ENCODE results near the gene SLC24A4.
A peak's percentile ranks its signal among the peaks of the same experiment; 100 is the strongest.

SLC24A4 gene

DNA sequence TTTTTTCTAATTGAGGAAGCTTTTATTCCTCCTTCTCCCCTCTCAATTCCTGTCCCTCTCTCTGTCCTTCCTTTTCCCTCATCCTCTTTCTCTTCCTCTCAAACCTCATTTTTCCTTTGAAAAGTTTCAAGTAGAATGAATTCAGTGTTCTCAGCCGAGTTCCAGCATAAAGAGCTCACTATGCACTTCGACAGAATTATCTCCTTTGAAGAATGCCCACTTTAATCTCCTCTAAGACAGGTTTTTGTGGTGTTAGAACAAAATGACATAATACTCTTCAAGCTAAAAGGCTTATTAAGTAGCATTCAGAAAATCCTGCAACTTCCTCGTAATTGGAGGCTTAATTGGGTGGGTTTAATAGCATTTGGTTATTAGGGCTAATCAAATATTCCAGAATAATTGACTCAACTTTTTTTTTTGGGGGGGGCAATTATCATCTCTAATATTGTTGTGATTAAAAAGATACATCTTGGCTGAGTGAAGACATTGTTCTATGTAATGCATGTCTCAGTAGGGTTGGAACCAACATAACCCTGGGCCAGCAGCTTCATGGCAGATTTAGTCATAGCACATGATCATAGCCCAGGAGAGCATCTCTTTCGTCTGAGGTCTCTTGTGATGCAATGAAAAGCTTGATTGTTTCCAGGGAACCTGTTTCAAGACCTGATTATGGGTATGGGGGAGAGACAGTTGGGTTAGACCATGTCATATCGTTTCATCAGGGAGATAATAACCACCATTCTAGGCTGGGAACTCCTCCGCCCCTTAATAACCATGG lies 25.0 kb upstream of the SLC24A4 start:
- no peak overlapping the region for H3K27ac Mint-ChIP-seq (ENCODE audit: low read depth)
- H3K4me3 Mint-ChIP-seq, result no peak overlapping the region
- no peaks in the 10 kb centered on the region for H3K4me1 Mint-ChIP-seq
- no peak for ATAC-seq (replicated peaks; ENCODE audit: extremely low read depth, poor library complexity, severe bottlenecking)
- peaks cover 53% of the 10 kb centered on the region for H3K27me3 Mint-ChIP-seq
- no peaks in the 10 kb centered on the region for H3K9me3 Mint-ChIP-seq
- DNase-seq (ENCODE audit: low spot score in 2 of 2), result no peak
- no peaks in the 10 kb centered on the region for H3K36me3 Mint-ChIP-seq (ENCODE audit: insufficient read depth)

DNA sequence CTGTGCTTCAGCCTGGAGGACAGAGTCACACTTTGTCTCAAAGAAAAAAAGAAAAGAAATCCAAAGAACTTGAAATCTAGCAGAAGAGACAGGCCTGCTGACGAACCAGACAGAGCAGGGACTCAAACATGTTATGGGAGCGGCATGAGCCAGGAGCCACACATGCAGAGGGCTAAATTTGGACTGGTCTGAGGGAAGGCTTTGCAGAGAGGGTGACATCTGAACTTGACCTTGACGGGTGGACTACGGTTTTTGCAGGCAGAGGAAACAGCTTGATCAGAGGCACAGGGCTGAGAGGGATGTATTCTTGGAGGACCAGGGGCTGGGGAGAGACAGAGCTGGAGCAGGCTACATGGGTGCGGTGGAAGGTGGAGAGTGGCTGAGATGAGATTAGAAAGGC lies 20.5 kb upstream of the SLC24A4 start:
- H3K4me1 Mint-ChIP-seq, result no peaks in the 10 kb centered on the region
- H3K36me3 Mint-ChIP-seq (ENCODE audit: insufficient read depth), result no peaks in the 10 kb centered on the region
- peaks cover 42% of the 10 kb centered on the region for H3K27me3 Mint-ChIP-seq
- H3K9me3 Mint-ChIP-seq, result no peaks in the 10 kb centered on the region
- DNase-seq (ENCODE audit: low spot score in 2 of 2), result no peak
- no peak for ATAC-seq (replicated peaks; ENCODE audit: extremely low read depth, poor library complexity, severe bottlenecking)
- H3K4me3 Mint-ChIP-seq, result no peak overlapping the region
- no peak overlapping the region for H3K27ac Mint-ChIP-seq (ENCODE audit: low read depth)

DNA sequence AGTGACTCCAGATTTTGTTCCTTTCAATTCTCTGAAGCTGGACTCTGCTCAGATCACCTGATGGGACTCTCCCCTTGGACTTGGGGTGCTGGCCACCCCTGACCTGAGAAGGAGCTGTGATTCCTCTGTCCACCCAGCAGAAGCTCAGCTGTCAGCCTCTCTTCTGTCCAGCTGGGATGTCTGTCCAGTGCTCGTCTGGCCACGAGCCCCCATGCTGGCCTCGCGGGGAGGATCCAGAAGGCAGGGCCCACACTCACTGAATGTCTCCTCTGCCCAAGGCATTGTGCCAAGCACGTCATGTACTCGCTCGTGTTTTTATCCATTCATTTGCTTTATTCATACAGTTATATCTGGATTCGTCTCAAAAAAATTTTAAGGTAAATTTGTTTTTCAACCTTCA lies 14.2 kb upstream of the SLC24A4 start:
- ATAC-seq (replicated peaks; ENCODE audit: extremely low read depth, poor library complexity, severe bottlenecking), result no peak
- H3K4me1 Mint-ChIP-seq, result no peaks in the 10 kb centered on the region
- H3K4me3 Mint-ChIP-seq, result no peak overlapping the region
- no peaks in the 10 kb centered on the region for H3K36me3 Mint-ChIP-seq (ENCODE audit: insufficient read depth)
- H3K27ac Mint-ChIP-seq (ENCODE audit: low read depth), result no peak overlapping the region
- no peaks in the 10 kb centered on the region for H3K9me3 Mint-ChIP-seq
- H3K27me3 Mint-ChIP-seq, result peaks cover 20% of the 10 kb centered on the region
- no peak for DNase-seq (ENCODE audit: low spot score in 2 of 2)

DNA sequence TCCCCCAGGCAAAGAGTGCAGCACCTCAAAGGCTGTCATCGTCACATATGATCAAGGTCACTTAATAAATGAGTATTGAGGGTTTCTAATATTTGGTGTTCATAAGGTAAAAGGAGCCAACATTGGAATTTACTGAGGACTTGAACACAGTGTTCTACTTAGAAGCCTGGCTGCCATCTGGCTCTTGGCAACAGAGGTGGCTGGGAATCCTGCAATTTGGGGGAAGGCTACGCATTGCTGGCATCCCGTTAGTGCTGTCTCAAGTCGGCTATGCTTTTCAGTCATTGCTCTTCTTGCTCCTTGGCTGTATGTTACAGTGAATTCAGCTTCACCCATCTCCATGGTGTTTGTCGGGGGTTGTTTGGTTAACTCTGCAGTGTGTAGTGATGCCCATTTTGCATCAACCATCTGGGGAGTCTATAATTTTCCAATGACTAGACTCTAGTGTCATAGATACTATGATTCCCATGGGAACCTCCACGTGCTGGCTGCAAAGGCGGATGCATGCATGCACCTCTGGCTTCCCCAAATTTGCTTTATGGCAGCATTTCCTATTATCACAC lies 12.9 kb upstream of the SLC24A4 start:
- H3K9me3 Mint-ChIP-seq, result no peaks in the 10 kb centered on the region
- H3K27me3 Mint-ChIP-seq, result peaks cover 20% of the 10 kb centered on the region
- no peaks in the 10 kb centered on the region for H3K36me3 Mint-ChIP-seq (ENCODE audit: insufficient read depth)
- DNase-seq (ENCODE audit: low spot score in 2 of 2) (no peak), ATAC-seq (replicated peaks; ENCODE audit: extremely low read depth, poor library complexity, severe bottlenecking) (no peak)
- no peak overlapping the region for H3K27ac Mint-ChIP-seq (ENCODE audit: low read depth)
- no peaks in the 10 kb centered on the region for H3K4me1 Mint-ChIP-seq
- H3K4me3 Mint-ChIP-seq, result no peak overlapping the region

DNA sequence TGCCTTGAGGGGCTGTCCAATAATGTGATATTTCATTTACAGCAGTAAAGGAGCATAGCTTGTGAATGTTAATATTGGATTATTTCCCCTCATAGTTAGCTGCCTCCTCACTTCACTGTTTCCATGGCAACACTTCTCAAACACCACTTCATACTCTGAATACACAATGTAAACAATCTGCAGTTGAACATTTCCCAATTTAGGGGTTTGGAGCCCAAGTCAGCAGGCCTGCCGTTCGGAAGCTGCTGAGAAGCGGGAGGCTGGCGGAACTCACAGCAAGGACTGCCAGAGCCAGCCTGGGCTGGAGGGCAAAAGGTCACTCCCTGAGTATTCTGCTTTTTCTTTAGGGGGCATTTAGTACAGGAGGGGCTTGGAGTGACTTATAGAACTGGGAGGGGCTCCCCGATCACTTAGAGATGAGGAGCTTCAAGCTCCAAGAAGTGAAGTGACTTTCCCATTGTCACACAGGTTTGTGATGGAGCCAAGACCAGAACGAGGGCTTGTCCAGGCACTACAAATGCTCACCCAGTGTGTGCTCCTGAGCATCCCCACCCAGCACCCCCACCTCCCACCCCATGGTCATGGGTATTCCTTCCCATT lies 12.1 kb upstream of the SLC24A4 start:
- DNase-seq (ENCODE audit: low spot score in 2 of 2), result no peak

DNA sequence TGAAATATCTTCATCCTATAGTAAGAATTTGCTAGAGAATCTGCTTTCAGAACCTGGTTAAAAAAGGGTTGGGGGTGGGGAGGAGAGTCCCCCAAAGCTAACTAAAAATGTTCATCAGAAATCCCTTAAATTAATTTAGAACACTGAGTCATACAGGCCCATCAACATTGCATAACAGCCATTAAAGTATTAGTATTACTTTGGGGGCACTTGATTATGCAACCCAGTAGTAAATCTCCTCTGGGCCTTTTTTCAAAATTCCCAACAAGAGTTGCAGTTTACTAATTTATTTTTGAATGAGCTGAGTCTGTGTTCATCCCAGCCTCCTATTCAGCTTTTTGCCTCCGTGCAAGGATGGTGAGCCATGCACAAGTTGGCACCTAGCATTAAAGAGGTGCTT lies 8.8 kb upstream of the SLC24A4 start:
- Mint-ChIP-seq H3K27ac (ENCODE audit: low read depth) (no peak overlapping the region), H3K9me3 (peaks cover 8% of the 10 kb centered on the region), H3K4me1 (peaks cover 7% of the 10 kb centered on the region), H3K4me3 (no peak overlapping the region), H3K36me3 (ENCODE audit: insufficient read depth) (no peaks in the 10 kb centered on the region), H3K27me3 (peaks cover 23% of the 10 kb centered on the region)
- DNase-seq (ENCODE audit: low spot score in 2 of 2) (no peak), ATAC-seq (replicated peaks; ENCODE audit: extremely low read depth, poor library complexity, severe bottlenecking) (no peak)

More for the DNA sequence above, 12.1 kb upstream of the SLC24A4 start:
- no peaks in the 10 kb centered on the region for H3K36me3 Mint-ChIP-seq (ENCODE audit: insufficient read depth)
- ATAC-seq (replicated peaks; ENCODE audit: extremely low read depth, poor library complexity, severe bottlenecking), result no peak
- H3K27ac Mint-ChIP-seq (ENCODE audit: low read depth), result no peak overlapping the region
- H3K4me1 Mint-ChIP-seq, result no peaks in the 10 kb centered on the region
- no peak overlapping the region for H3K4me3 Mint-ChIP-seq
- peaks cover 20% of the 10 kb centered on the region for H3K27me3 Mint-ChIP-seq
- no peaks in the 10 kb centered on the region for H3K9me3 Mint-ChIP-seq

DNA sequence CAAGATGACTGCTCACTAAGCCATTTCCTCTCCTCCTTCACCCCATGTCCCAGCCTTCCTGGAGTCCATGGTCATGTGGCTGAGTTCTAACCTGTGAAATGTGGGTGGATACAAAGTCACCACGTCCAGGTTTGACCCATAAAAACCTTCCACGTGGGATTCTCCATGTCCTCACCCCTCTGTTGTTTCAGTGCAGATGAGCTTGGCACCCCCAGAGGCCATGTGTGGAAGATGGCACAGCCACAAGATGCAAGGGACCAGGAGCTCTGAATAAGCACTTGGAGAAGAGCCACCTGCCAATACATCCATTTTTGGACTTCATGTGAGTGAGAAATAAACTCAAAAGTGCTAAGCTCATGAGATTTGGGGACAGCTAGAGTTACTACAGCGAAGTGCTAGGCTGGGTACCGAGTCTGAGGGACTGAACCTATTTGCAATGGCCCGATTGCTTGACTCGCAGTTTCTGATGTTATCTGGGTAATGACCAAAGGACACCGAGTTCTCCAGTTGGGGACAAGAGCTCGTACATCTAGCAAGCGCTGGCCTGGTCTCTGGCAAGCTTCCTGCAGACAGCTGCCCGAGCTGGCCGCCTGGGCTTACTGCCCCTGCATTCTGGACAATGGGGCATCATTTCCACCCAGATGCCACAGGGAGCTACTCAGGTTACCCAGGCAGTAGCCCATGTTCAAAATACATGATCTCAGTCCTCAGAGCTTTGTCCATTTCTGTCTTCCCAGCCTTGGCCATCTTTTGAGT lies 7.7 kb upstream of the SLC24A4 start:
- ATAC-seq (replicated peaks; ENCODE audit: extremely low read depth, poor library complexity, severe bottlenecking) (no peak), DNase-seq (ENCODE audit: low spot score in 2 of 2) (no peak)
- Mint-ChIP-seq H3K27ac (ENCODE audit: low read depth) (no peak overlapping the region), H3K9me3 (peaks cover 8% of the 10 kb centered on the region), H3K4me1 (peaks cover 7% of the 10 kb centered on the region), H3K36me3 (ENCODE audit: insufficient read depth) (no peaks in the 10 kb centered on the region), H3K27me3 (peaks cover 25% of the 10 kb centered on the region), H3K4me3 (no peak overlapping the region)

DNA sequence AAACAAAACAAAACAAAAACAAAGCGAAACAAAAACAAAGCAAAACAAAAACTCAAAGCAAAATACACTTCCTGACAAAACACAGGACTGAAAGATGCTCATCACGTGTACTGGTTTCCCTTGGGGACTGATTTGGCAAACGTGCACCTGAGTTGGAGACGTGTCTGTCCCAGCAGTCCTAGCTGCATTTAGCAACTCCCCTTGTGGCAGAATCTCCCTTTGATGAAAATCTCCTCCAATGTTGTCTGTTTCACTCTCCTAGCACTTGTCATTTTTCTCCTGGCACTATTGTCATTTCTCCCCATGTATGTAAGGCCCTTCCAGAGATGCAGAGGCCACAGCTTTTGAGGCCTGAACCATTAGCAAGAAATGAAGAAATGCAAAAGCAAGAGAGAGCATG lies 6.8 kb upstream of the SLC24A4 start:
- Mint-ChIP-seq H3K4me1 (peaks cover 7% of the 10 kb centered on the region), H3K27ac (ENCODE audit: low read depth) (no peak overlapping the region), H3K4me3 (no peak overlapping the region), H3K9me3 (peaks cover 8% of the 10 kb centered on the region), H3K27me3 (peaks cover 28% of the 10 kb centered on the region), H3K36me3 (ENCODE audit: insufficient read depth) (no peaks in the 10 kb centered on the region)
- ATAC-seq (replicated peaks; ENCODE audit: extremely low read depth, poor library complexity, severe bottlenecking) (no peak), DNase-seq (ENCODE audit: low spot score in 2 of 2) (no peak)

DNA sequence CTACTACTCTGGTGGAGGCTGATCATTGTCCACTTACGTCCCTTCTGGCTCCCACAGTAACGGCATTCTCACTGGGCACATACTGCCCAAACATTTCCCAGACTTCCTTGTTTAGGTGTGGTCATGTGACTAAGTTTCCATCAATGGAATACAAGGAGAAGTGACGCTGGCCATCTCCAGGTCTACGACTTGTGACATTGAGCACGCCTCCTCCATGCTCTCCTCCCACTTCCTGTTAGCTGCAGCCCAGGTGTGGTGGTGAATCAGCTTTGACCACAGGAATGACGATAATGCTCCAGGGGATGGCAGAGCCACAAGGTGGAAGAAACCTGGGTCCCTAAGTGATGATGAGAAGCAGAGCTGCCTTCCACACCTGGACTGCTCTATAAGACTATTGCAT lies 6.0 kb upstream of the SLC24A4 start:
- DNase-seq (ENCODE audit: low spot score in 2 of 2), result no peak
- Mint-ChIP-seq H3K4me3 (no peak overlapping the region), H3K9me3 (peaks cover 8% of the 10 kb centered on the region), H3K27ac (ENCODE audit: low read depth) (no peak overlapping the region), H3K36me3 (ENCODE audit: insufficient read depth) (no peaks in the 10 kb centered on the region), H3K4me1 (peaks cover 7% of the 10 kb centered on the region), H3K27me3 (peaks cover 36% of the 10 kb centered on the region)
- no peak for ATAC-seq (replicated peaks; ENCODE audit: extremely low read depth, poor library complexity, severe bottlenecking)

DNA sequence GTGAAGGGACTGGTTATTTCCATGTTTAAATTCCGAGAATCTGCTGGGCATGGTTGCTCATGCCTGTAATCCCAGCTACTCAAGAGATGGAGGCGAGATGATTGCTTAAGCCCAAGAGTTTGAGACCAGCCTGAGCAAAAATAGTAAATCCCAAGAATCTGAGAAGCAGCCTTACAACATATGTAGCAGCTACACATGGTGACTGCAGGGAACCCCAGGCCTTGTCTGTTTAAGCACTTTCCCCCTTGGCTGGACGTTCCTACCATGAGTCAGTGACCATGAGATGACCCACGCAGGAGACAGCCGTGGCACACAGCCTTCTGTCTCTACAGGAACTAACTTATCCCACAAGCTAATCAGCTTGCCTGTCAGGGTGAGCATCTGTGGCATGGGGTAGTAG lies 5.5 kb upstream of the SLC24A4 start:
- H3K27me3 Mint-ChIP-seq, result peaks cover 42% of the 10 kb centered on the region
- H3K36me3 Mint-ChIP-seq (ENCODE audit: insufficient read depth), result no peaks in the 10 kb centered on the region
- peaks cover 8% of the 10 kb centered on the region for H3K9me3 Mint-ChIP-seq
- H3K4me1 Mint-ChIP-seq, result peaks cover 7% of the 10 kb centered on the region
- no peak for DNase-seq (ENCODE audit: low spot score in 2 of 2)
- H3K27ac Mint-ChIP-seq (ENCODE audit: low read depth), result no peak overlapping the region
- ATAC-seq (replicated peaks; ENCODE audit: extremely low read depth, poor library complexity, severe bottlenecking), result no peak
- H3K4me3 Mint-ChIP-seq, result no peak overlapping the region

DNA sequence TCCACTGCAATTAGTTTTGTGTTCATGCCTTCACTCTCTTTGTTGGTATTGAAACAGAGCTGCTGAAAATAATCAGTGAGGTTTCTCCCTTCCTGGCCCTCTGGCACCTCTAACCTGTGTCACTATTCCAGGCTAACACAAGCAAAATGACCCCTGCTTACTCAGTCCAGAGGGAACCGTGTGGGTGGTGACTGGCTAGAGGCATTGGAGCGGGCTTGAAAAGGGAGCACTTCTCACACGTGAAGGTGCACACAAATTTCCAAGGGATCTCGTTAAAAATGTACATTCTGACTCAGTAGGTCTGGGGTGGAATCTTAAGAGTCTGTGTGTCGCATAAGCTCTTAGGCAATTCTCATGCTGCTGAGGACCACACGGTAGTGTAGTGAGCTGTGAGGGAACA lies 1.3 kb upstream of the SLC24A4 start:
- DNase-seq (ENCODE audit: low spot score in 2 of 2), result no peak
- Mint-ChIP-seq H3K27me3 (peaks cover 67% of the 10 kb centered on the region), H3K4me3 (no peak overlapping the region), H3K9me3 (peaks cover 8% of the 10 kb centered on the region), H3K36me3 (ENCODE audit: insufficient read depth) (no peaks in the 10 kb centered on the region), H3K27ac (ENCODE audit: low read depth) (no peak overlapping the region), H3K4me1 (peaks cover 13% of the 10 kb centered on the region)
- ATAC-seq (replicated peaks; ENCODE audit: extremely low read depth, poor library complexity, severe bottlenecking), result no peak

DNA sequence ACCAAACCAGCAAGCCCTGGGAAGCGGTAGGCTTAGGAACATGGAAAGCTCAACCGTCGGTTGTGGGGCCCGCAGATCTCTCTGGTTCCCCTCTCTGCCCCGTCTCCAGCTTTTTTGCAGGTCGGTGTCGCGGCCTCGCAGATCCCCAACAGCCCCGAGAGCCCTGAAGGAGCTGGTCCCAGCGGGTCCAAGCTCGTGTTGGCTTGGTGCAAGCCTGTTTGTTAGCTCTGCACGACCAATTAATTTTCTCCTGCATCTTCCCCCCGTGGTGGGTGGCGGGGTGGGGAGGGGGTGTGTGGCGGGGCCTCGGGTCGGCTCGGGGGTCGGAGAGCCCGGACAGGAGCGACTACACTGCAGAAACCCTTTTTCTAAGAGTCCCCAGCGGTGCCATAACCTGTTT lies 449 bp upstream of the SLC24A4 start:
- peaks cover 6% of the 10 kb centered on the region for H3K4me1 Mint-ChIP-seq
- H3K27ac Mint-ChIP-seq (ENCODE audit: low read depth), result no peak overlapping the region
- H3K27me3 Mint-ChIP-seq, result peaks cover 72% of the 10 kb centered on the region

More for the DNA sequence above, 449 bp upstream of the SLC24A4 start:
- DNase-seq (ENCODE audit: low spot score in 2 of 2), result no peak
- ATAC-seq (replicated peaks; ENCODE audit: extremely low read depth, poor library complexity, severe bottlenecking), result no peak
- H3K9me3 Mint-ChIP-seq, result peaks cover under 1% of the 10 kb centered on the region
- H3K36me3 Mint-ChIP-seq (ENCODE audit: insufficient read depth), result no peaks in the 10 kb centered on the region
- H3K4me3 Mint-ChIP-seq, result peak overlapping the region; percentile 76
